Kidney glomerular epithelial cell (primary cell): ENCODE results near the gene SH3TC1.

Experiments
- DNase-seq: peaks from one replicate; lab custom pipeline; 2025; lab: John Stamatoyannopoulos, UW

Gene SH3TC1

GRCh38 chr4:8163436-8164193 lies 35.5 kb upstream of the SH3TC1 start:
- no peak for DNase-seq

- DNase-seq = no peak
These were observed 34.9 kb upstream of the SH3TC1 start for GRCh38 chr4:8164194-8164565.

GRCh38 chr4:8164687-8165086 lies 34.4 kb upstream of the SH3TC1 start:
- DNase-seq = no peak

GRCh38 chr4:8165374-8165896 lies 33.7 kb upstream of the SH3TC1 start:
- no peak for DNase-seq

GRCh38 chr4:8167291-8167690 lies 31.8 kb upstream of the SH3TC1 start:
- DNase-seq = no peak

- DNase-seq = no peak
These were observed 31.3 kb upstream of the SH3TC1 start for GRCh38 chr4:8167815-8168214.

GRCh38 chr4:8168232-8168631 lies 30.9 kb upstream of the SH3TC1 start:
- no peak for DNase-seq

GRCh38 chr4:8168832-8169598 lies 30.1 kb upstream of the SH3TC1 start:
- no peak for DNase-seq

- DNase-seq = no peak
These were observed 29.3 kb upstream of the SH3TC1 start for GRCh38 chr4:8169763-8170162.

- no peak for DNase-seq
These were observed 28.7 kb upstream of the SH3TC1 start for GRCh38 chr4:8170341-8170740.

- no peak for DNase-seq
These were observed 27.8 kb upstream of the SH3TC1 start for GRCh38 chr4:8171266-8171665.

GRCh38 chr4:8171984-8172924 lies 26.8 kb upstream of the SH3TC1 start:
- no peak for DNase-seq

GRCh38 chr4:8173492-8174242 lies 25.4 kb upstream of the SH3TC1 start:
- no peak for DNase-seq

GRCh38 chr4:8174970-8175369 lies 24.1 kb upstream of the SH3TC1 start:
- no peak for DNase-seq

GRCh38 chr4:8175686-8176085 lies 23.4 kb upstream of the SH3TC1 start:
- DNase-seq = no peak

- DNase-seq = peak; percentile 34
These were observed 22.3 kb upstream of the SH3TC1 start for GRCh38 chr4:8176547-8177399.

- DNase-seq = no peak
These were observed 21.5 kb upstream of the SH3TC1 start for GRCh38 chr4:8177552-8177951.

GRCh38 chr4:8177956-8178355 lies 21.1 kb upstream of the SH3TC1 start:
- no peak for DNase-seq

- DNase-seq = no peak
These were observed 20.0 kb upstream of the SH3TC1 start for GRCh38 chr4:8179074-8179473.

GRCh38 chr4:8179771-8180170 lies 19.3 kb upstream of the SH3TC1 start:
- DNase-seq = no peak
